ENCODE results near the gene TMTC2.

The TMTC2 gene

DNA sequence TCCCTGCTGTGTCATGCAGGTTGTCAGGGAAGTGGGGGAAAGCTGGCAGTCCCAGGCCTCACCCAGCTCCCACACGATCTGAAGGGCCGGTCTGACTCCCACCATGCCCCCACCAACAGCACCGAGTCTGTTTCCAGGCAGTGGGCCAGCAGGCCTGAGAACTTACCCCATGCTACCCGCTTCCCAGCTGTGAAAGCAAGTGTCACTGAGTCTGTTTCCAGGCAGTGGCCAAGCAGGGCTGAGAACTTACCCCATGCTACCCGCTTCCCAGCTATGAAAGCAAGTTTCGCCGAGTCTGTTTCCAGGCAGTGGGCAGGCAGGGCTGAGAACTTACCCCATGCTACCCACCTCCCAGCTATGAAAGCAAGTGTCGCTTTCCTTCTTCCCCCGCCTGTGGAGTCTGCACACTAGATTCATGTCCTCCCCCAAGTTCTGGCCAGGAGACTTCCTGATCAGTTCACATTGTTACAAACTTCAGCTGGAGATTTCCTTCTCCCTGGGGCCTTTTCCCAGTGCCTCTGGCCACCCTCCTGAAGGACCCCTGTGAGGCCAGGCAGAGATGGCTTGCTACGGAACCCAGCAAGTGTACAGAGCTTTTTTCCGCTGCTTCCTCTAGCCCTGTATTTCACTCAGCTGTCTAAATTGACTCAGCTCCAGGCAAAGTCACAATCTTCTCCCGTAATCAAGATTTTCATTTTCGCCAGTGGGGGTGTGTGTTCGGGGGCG lies 435.4 kb downstream of the TMTC2 start (continued):
- TF ChIP-seq ZNF518A (tag by site-specific recombination; conservative IDR thresholded peaks at IDR 0.05; ENCODE audit: low read depth) (no peak), ZFP3 (tag by site-specific recombination; IDR thresholded peaks at IDR 0.05; ENCODE audit: low read depth) (no peak), HOXD13 (CRISPR knock-in tag; IDR thresholded peaks at IDR 0.05; ENCODE audit: borderline replicate concordance) (no peak), SETDB1 (IDR thresholded peaks at IDR 0.05; ENCODE audit: insufficient read length, low read length) (no peak)
- TF ChIP-seq, protein P1, sequence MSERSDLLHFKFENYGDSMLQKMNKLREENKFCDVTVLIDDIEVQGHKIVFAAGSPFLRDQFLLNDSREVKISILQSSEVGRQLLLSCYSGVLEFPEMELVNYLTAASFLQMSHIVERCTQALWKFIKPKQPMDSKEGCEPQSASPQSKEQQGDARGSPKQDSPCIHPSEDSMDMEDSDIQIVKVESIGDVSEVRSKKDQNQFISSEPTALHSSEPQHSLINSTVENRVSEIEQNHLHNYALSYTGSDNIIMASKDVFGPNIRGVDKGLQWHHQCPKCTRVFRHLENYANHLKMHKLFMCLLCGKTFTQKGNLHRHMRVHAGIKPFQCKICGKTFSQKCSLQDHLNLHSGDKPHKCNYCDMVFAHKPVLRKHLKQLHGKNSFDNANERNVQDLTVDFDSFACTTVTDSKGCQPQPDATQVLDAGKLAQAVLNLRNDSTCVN (tag by site-specific recombination; optimal IDR thresholded peaks at IDR 0.05), result no peak

- TF ChIP-seq ZNF19 (tag by site-specific recombination; IDR thresholded peaks at IDR 0.05; ENCODE audit: low read depth), result no peak
- TF ChIP-seq KLF7 (tag by site-specific recombination; IDR thresholded peaks at IDR 0.05; ENCODE audit: borderline replicate concordance), result no peak
- no peak for TF ChIP-seq GLIS2 (tag by site-specific recombination; IDR thresholded peaks at IDR 0.05)
- no peak for TF ChIP-seq MYNN (tag by site-specific recombination; IDR thresholded peaks at IDR 0.05; ENCODE audit: borderline replicate concordance)
- TF ChIP-seq ZBTB20 (tag by site-specific recombination; IDR thresholded peaks at IDR 0.05), result no peak
- TF ChIP-seq HOXA7 (CRISPR knock-in tag; IDR thresholded peaks at IDR 0.05; ENCODE audit: borderline replicate concordance), result no peak
- no peak for TF ChIP-seq ZNF10 (tag by site-specific recombination; IDR thresholded peaks at IDR 0.05)
- no peak for TF ChIP-seq ZNF629 (tag by site-specific recombination; IDR thresholded peaks at IDR 0.05)
- no peak for TF ChIP-seq ZNF776 (tag by site-specific recombination; IDR thresholded peaks at IDR 0.05; ENCODE audit: borderline replicate concordance)
- no peak for TF ChIP-seq ZNF112 (tag by site-specific recombination; IDR thresholded peaks at IDR 0.05)
- no peak for TF ChIP-seq ZNF654 (tag by site-specific recombination; IDR thresholded peaks at IDR 0.05; ENCODE audit: low read depth)
- no peak for TF ChIP-seq ZNF292 (tag by site-specific recombination; IDR thresholded peaks at IDR 0.05; ENCODE audit: borderline replicate concordance, low read depth)
- TF ChIP-seq PRDM1 (tag by site-specific recombination; IDR thresholded peaks at IDR 0.05), result no peak
- TF ChIP-seq INSM2 (tag by site-specific recombination; IDR thresholded peaks at IDR 0.05), result no peak
- no peak for TF ChIP-seq ZBTB21 (tag by site-specific recombination; IDR thresholded peaks at IDR 0.05)
- TF ChIP-seq SP7 (tag by site-specific recombination; IDR thresholded peaks at IDR 0.05), result no peak
- TF ChIP-seq SALL2 (tag by site-specific recombination; IDR thresholded peaks at IDR 0.05; ENCODE audit: borderline replicate concordance), result no peak
- TF ChIP-seq ZNF560 (tag by site-specific recombination; IDR thresholded peaks at IDR 0.05; ENCODE audit: borderline replicate concordance), result no peak
- TF ChIP-seq ZNF391 (tag by site-specific recombination; IDR thresholded peaks at IDR 0.05; ENCODE audit: borderline replicate concordance, low read depth), result no peak
- TF ChIP-seq, protein P1 (tag by site-specific recombination; optimal IDR thresholded peaks at IDR 0.05), result no peak
- ChIA-PET POLR2A (no interaction called here), CTCF (no interaction called here)
- Histone ChIP-seq H3K36me3 (ENCODE audit: control insufficient read depth in 2 of 2, insufficient read depth in 1 of 2, low read length in 2 of 2) (no peaks in the 10 kb centered on the region), H3K4me1 (ENCODE audit: control insufficient read depth, insufficient read depth, low read length) (no peaks in the 10 kb centered on the region), H3K27ac (ENCODE audit: extremely low read depth, low read depth, low read length) (no peak overlapping the region), H3K9me3 (ENCODE audit: control insufficient read depth, insufficient read depth, low read depth, low read length) (no peaks in the 10 kb centered on the region), H3K4me3 (ENCODE audit: low read depth, low read length) (no peak overlapping the region)
These were observed 435.9 kb downstream of the TMTC2 start for GRCh38 chr12:83122623-83122934.
